Karpas-422 (cell line): ENCODE results near the gene MAPT. TPM values are rescaled to one million over a fixed set of nuclear protein-coding genes. Genes with fewer than 3 reads are reported as not detected.

Experiments used
- DNase-seq: peaks from one replicate; pipeline ENCODE4 v3.0.0-alpha.2; 2015
- H2AFZ ChIP-seq: fragments of 200-600 bp; sonication (generic); 2 replicates; pipeline ENCODE4 v1.6.1; 2014; ENCODE audit warnings: antibody characterized with exemption, low read length, mixed read lengths
- H3K27ac ChIP-seq: fragments of 200-600 bp; sonication (generic); 2 replicates; pipeline ENCODE4 v1.5.1; 2014; ENCODE audit warnings: mild to moderate bottlenecking, low read length, moderate library complexity
- H3K27me3 ChIP-seq: fragments of 200-600 bp; sonication (generic); 2 replicates; pipeline ENCODE4 v1.6.1; 2014; ENCODE audit warnings: low read length, mixed read lengths
- H3K36me3 ChIP-seq: fragments of 200-600 bp; sonication (generic); 2 replicates; pipeline ENCODE4 v1.6.1; 2014; ENCODE audit warnings: low read length, mixed read lengths; ENCODE audit not compliant: insufficient read depth
- H3K4me1 ChIP-seq: fragments of 200-600 bp; sonication (generic); 2 replicates; pipeline ENCODE4 v1.6.1; 2014; ENCODE audit warnings: mild to moderate bottlenecking, low read length, mixed read lengths
- H3K4me2 ChIP-seq: fragments of 200-600 bp; sonication (generic); 2 replicates; pipeline ENCODE4 v1.6.1; 2014; ENCODE audit warnings: low read length, low read depth, mild to moderate bottlenecking; ENCODE audit not compliant: poor library complexity, severe bottlenecking
- H3K4me3 ChIP-seq: fragments of 200-600 bp; sonication (generic); 2 replicates; pipeline ENCODE4 v1.5.1; 2014; ENCODE audit warnings: mild to moderate bottlenecking, antibody characterized with exemption, low read length, mixed read lengths
- H3K79me2 ChIP-seq: fragments of 200-600 bp; sonication (generic); 2 replicates; pipeline ENCODE4 v1.6.1; 2014; ENCODE audit warnings: mild to moderate bottlenecking, low read length, mixed read lengths
- H3K9ac ChIP-seq: fragments of 200-600 bp; sonication (generic); 2 replicates; pipeline ENCODE4 v1.6.0; 2014; ENCODE audit warnings: low read length
- H3K9me2 ChIP-seq: fragments of 200-600 bp; sonication (generic), shearing (Covaris generic); replicated peaks from 2 replicates; pipeline ENCODE4 v1.6.0; 2014; ENCODE audit warnings: mild to moderate bottlenecking, low read length, moderate library complexity; ENCODE audit not compliant: insufficient read depth
- H3K9me3 ChIP-seq: fragments of 300-700, 200-600 bp; sonication (generic); 2 replicates; pipeline ENCODE4 v1.6.1; 2014; ENCODE audit warnings: low read length, mixed read lengths
- H4K20me1 ChIP-seq: fragments of 200-600 bp; sonication (generic); 2 replicates; pipeline ENCODE4 v1.6.1; 2014; ENCODE audit warnings: mild to moderate bottlenecking, antibody characterized with exemption, low read length, low read depth; ENCODE audit not compliant: insufficient read depth
- total RNA-seq: library from RNA; depleted of rRNA; stranded (reverse); fragments of >200 nt; shearing (Covaris generic); gene quantifications from 2 replicates; pipeline ENCODE4 v1.2.3, GENCODE V29; 2014; ENCODE audit warnings: low replicate concordance

MAPT gene
- total RNA-seq, 1 experiment from 2014 or later, result 0.15 TPM

- Histone ChIP-seq H3K27ac (no peak overlapping the region), H2AFZ (no peak overlapping the region), H3K4me2 (no peak overlapping the region), H3K9me3 (no peaks in the 10 kb centered on the region), H3K27me3 (no peaks in the 10 kb centered on the region), H3K9ac (no peak overlapping the region), H3K36me3 (no peaks in the 10 kb centered on the region), H3K9me2 (no peaks in the 10 kb centered on the region), H3K4me3 (no peak overlapping the region), H3K79me2 (no peaks in the 10 kb centered on the region), H3K4me1 (peaks cover 6% of the 10 kb centered on the region), H4K20me1 (no peaks in the 10 kb centered on the region)
- no peak for DNase-seq
Observed at GRCh38 chr17:45895969-45896785, 1.8 kb downstream of the MAPT start.

- H3K36me3 ChIP-seq, result no peaks in the 10 kb centered on the region
- no peaks in the 10 kb centered on the region for H3K9me2 ChIP-seq
- no peak for DNase-seq
- H3K27me3 ChIP-seq, result no peaks in the 10 kb centered on the region
- no peak overlapping the region for H2AFZ ChIP-seq
- no peak overlapping the region for H3K27ac ChIP-seq
- no peaks in the 10 kb centered on the region for H3K79me2 ChIP-seq
- H3K4me1 ChIP-seq, result peaks cover 6% of the 10 kb centered on the region
- no peak overlapping the region for H3K9ac ChIP-seq
- no peak overlapping the region for H3K4me3 ChIP-seq
- H3K9me3 ChIP-seq, result no peaks in the 10 kb centered on the region
- H4K20me1 ChIP-seq, result no peaks in the 10 kb centered on the region
- H3K4me2 ChIP-seq, result no peak overlapping the region
Observed at GRCh38 chr17:45896803-45897693, 2.7 kb downstream of the MAPT start.

GRCh38 chr17:45900136-45900535, 5.8 kb downstream of the MAPT start:
- Histone ChIP-seq H2AFZ (no peak overlapping the region), H4K20me1 (no peaks in the 10 kb centered on the region), H3K9me3 (no peaks in the 10 kb centered on the region), H3K27me3 (no peaks in the 10 kb centered on the region), H3K9ac (no peak overlapping the region), H3K79me2 (no peaks in the 10 kb centered on the region), H3K4me3 (no peak overlapping the region), H3K36me3 (no peaks in the 10 kb centered on the region), H3K4me2 (no peak overlapping the region), H3K27ac (no peak overlapping the region), H3K4me1 (no peaks in the 10 kb centered on the region), H3K9me2 (no peaks in the 10 kb centered on the region)
- DNase-seq, result no peak

- H3K4me3 ChIP-seq, result no peak overlapping the region
- H4K20me1 ChIP-seq, result no peaks in the 10 kb centered on the region
- no peaks in the 10 kb centered on the region for H3K79me2 ChIP-seq
- H3K9me2 ChIP-seq, result no peaks in the 10 kb centered on the region
- DNase-seq, result no peak
- H3K4me2 ChIP-seq, result no peak overlapping the region
- H3K4me1 ChIP-seq, result no peaks in the 10 kb centered on the region
- H2AFZ ChIP-seq, result no peak overlapping the region
- no peaks in the 10 kb centered on the region for H3K9me3 ChIP-seq
- no peaks in the 10 kb centered on the region for H3K36me3 ChIP-seq
- no peaks in the 10 kb centered on the region for H3K27me3 ChIP-seq
- H3K27ac ChIP-seq, result no peak overlapping the region
- no peak overlapping the region for H3K9ac ChIP-seq
Observed at GRCh38 chr17:45900723-45901415, 6.5 kb downstream of the MAPT start.

- Histone ChIP-seq H3K4me2 (no peak overlapping the region), H4K20me1 (no peaks in the 10 kb centered on the region), H3K9me3 (no peaks in the 10 kb centered on the region), H3K36me3 (no peaks in the 10 kb centered on the region), H3K4me1 (no peaks in the 10 kb centered on the region), H3K27me3 (no peaks in the 10 kb centered on the region), H3K9me2 (no peaks in the 10 kb centered on the region), H3K4me3 (no peak overlapping the region), H3K9ac (no peak overlapping the region), H2AFZ (no peak overlapping the region), H3K27ac (no peak overlapping the region), H3K79me2 (no peaks in the 10 kb centered on the region)
- DNase-seq, result no peak
Observed at GRCh38 chr17:45902892-45903346, 8.6 kb downstream of the MAPT start.

GRCh38 chr17:45904866-45905265, 10.5 kb downstream of the MAPT start:
- Histone ChIP-seq H3K4me2 (no peak overlapping the region), H3K4me1 (peaks cover 2% of the 10 kb centered on the region; the same call in 1 of the 2 replicates), H3K27ac (no peak overlapping the region), H3K36me3 (no peaks in the 10 kb centered on the region), H3K27me3 (no peaks in the 10 kb centered on the region), H3K79me2 (no peaks in the 10 kb centered on the region), H3K4me3 (no peak overlapping the region), H3K9ac (no peak overlapping the region), H3K9me2 (no peaks in the 10 kb centered on the region), H3K9me3 (no peaks in the 10 kb centered on the region), H2AFZ (no peak overlapping the region), H4K20me1 (0 out of 2 replicates have a peak, but pooled peaks cover 2% of the 10 kb centered on the region)
- no peak for DNase-seq

- no peak overlapping the region for H3K4me3 ChIP-seq
- H3K4me1 ChIP-seq, result peaks cover 2% of the 10 kb centered on the region; the same call in 1 of the 2 replicates
- no peaks in the 10 kb centered on the region for H3K36me3 ChIP-seq
- H3K9me3 ChIP-seq, result no peaks in the 10 kb centered on the region
- no peak overlapping the region for H3K9ac ChIP-seq
- H3K79me2 ChIP-seq, result no peaks in the 10 kb centered on the region
- no peak for DNase-seq
- H3K4me2 ChIP-seq, result no peak overlapping the region
- H3K27me3 ChIP-seq, result no peaks in the 10 kb centered on the region
- no peaks in the 10 kb centered on the region for H3K9me2 ChIP-seq
- no peak overlapping the region for H3K27ac ChIP-seq
- 0 out of 2 replicates have a peak, but pooled peaks cover 2% of the 10 kb centered on the region for H4K20me1 ChIP-seq
- H2AFZ ChIP-seq, result no peak overlapping the region
Observed at GRCh38 chr17:45905814-45906213, 11.5 kb downstream of the MAPT start.
